HCEC 1CT (cell line): ENCODE results near the gene CNPY1.

Source experiments
- DNase-seq: peaks from one replicate; pipeline ENCODE4 v3.0.0-alpha.2; 2017

The CNPY1 gene

DNA sequence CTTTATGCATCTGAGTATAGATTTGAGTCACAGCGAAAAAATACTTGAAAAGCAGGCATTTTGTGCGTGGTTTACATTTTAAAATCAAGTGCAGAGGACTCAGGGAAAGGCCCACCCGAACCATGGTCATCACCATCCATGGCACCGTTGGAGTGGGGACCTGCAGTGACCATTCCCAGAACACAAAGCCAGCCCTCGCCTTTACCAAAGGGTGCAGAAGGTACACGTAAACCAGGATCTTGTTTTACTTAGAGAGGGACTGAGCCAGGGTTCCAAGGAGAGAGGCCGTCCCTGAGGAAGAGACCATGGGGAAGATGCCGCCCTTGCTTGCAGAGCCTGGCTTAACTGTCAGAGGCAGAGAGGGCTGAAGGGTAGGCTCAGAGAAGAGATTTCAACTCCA lies 12.0 kb upstream of the CNPY1 start:
- no peak for DNase-seq

DNA sequence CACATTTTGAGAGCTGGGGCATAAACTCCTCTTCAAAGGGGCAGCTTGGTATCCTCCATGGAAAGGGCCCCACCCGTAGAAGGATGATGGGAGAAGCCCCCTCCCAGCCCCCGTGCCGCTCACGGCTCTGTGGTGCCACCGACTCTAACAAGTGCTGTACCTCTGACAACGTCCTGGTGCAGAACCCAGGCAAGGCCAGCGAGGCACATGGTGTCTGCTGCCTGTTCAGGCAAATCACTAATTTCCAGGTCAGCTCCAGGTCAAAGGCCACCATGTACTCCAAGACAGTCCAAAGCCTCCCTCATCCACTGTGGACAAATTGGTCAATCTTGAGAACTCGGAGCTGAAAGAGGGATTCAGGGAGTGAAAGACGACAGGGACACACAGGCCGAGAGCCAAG lies 11.4 kb upstream of the CNPY1 start:
- DNase-seq = no peak

DNA sequence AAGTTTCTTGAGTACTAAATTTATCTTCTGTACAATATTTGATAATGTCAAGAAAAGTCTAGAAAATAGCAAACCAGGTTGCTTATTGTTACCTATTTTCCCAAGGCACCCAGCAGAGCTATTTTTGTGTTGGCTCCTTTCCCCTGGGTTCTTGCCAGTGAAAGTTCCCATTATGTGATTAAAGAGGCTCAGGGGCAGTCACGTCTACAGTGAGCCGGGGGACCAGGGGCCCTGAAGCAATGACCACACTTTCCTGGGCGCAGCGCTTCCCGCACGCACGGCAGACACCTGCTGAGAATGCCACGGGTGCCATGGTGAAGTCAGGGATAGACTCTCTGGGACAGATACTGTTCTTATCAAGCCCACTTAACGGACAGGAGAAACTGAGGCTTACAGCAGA lies 10.4 kb upstream of the CNPY1 start:
- no peak for DNase-seq

DNA sequence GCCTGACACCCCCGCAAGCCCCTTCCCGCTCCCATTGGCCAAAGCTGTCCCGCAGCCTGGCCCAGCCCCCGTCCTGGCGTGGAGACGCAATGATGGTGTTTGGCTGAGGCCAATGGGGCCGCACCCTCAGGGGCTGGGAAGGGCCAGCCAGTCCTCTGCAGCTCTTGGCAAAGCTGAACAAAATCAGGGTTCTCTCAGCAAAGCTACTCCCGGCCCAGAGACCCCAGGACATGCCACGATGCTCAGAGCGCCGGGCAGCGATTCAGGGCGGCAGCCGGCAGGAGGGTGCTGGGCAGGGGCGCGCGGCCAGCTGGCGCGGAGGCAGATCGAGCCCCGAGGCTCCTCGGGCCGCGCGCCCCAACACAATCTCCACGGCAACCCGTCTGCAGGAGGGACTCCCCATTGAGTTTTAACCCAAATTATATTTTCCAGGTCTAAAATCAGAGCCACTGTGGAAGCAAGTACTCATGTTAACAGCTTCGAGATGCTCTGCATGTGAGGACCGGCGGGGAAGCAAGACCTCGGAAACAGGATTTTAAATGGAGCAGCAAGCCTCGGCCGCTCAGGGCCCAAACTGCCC lies 8.8 kb upstream of the CNPY1 start:
- no peak for DNase-seq

DNA sequence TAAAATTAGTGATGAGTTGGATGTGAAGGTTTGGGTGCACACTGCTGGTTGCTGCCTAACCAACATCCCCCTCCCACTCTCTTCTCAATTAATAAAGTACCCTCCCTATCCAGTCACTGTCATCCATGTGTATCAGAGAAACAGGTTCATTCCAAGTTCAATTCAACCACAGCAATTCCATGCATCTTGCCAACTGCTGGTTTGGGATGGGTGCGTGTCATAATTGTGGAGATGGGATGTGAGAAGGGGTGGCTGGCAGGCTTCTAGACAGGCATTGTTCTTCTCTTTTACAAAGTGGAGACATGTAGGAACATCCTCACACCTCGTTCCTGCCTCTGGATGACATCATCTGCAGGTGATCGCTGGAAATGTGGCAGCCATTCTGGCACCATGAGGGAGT lies 7.5 kb upstream of the CNPY1 start:
- DNase-seq = no peak

DNA sequence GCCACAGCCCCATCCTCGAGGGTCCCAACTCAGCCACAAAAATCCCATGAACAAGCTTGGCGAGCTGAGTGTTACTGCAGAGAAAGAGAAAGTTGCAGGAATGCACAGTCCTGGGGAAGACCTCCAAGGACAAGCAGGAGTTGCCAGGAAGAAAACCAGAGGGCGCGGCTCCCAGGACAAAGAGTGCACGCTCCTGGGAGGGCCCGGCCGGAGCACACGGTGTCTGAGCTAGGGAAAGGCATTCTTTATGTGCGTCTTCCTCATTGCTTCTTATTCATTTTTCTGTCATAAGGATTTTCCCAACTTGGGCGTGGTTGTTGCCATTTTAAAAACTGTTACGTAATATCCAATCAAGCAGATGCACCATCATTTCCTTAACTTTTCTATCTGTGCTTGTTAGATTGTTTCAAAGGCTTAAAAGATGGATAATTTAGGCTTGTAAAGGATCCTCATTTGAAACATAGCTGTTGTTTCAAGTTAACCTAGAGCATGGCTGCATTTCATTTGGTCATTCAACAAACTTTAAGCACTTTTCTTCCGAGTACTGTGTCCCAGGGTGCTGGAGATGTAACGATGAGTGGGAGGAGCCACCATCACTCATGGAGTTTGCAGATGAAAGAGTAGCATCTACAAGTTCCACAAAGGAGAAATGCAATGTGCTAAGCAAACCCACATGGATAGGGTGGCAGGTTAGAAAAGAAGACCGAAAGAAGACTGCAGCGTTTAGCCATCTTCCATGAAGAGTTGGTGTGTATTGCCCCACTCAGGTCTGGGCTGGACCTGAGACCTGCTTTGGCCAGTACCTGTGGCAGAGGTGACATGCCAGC lies 5.6 kb upstream of the CNPY1 start:
- no peak for DNase-seq

DNA sequence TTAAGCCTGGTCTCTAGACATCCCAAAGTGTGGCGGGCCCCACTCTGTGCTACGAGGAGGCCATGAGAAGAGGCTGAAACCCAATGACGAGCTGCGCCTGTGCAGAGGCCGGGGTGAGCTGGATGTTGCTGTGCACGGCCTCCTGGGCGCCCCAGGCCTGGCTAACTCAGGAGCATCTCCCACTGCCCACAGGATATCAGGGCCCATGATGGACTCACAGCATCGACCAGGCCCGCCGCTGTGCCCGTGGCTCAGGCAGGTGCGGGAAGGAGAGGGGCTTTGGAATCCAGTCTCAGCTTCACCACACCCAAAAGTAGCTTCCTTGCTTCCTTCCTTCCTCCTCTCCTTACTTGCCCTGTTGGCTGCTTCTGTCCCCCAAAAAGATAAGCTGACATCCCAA lies 4.6 kb upstream of the CNPY1 start:
- no peak for DNase-seq

DNA sequence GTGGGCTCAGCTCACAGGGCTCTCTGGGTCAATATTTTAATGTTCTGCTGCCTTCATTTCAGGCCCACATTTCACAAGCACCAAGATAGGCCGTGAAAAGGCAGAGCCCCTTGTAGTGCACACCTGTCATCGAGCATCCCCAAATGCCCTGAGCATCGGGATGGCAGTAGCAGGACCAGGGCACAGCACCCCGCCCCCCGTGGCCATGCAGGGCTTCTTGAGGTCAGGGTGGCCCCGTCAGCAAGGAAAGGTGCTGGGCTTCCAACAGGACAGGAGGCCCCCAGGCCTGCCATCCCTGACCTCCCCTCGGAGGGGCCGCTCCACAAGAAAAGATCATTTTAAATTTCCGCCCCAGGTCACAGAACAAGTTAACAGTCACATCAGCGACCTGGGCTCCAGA lies 2.9 kb upstream of the CNPY1 start:
- no peak for DNase-seq

DNA sequence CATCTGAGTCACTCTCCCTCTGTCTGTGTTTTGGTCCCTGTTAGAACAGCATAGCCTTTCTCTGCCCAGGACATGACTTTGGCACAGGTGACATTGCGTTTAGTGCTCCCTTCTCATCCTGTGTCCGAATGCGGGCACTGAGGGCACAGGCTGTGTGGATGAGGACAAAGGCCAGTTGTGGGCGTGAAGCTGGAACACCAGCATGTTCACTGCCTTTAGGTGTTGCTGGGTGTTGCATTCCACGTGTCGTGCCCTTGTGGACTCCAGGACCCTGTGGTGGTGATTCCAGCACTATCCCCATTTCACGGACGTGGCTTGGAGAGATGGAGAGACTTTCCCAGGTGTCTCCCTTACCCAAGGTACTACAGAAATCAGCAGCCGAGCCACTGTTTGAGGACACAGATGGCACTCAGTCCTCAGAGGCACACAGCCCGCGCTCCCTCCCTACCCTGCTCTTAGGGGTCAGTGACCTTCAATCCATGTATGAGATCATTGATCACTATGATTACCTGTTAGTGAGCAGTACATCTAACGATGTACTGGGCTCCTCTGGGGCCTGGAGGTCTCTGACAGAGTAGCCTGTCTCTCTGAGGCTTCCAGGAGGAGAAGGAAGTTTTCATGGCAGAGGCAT lies 917 bp upstream of the CNPY1 start:
- no peak for DNase-seq

DNA sequence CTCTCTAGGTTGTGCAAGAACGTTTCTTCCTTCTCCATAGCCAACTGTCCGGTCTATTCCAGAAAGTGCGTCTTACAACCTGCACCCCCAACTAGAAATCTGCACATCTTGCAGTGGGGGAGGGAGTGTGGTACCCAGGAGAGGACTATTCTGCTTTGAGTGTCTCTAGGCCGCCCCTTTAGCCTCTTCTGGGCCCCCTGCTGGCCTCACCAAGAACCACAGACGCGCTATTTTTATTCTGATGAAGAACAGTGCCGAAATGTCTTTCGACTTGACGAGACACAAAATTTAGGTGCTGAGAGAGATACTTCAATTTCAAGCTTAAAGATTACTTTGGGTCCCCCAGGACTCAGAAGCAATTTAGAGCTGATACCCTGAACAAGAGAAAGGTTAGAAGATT lies 1.0 kb downstream of the CNPY1 start:
- DNase-seq = no peak

DNA sequence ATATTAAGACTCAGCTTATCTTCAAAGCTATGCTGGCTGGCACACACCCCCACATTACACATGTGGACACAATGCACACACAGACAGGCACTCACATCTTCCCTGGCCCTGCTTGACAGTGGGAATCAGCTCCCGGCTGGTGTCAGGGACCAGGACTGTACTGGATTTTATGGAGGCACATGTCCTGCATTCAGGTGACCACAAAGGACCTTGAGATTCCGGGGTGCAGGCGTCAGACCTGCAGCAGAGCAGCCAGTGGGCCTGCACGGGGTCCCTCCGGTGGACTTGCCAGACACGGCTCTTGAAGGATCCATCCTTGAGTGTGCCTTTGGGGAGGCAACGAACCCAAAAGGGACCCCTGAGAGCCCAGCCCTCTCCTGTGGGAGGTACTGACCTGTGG lies 1.9 kb downstream of the CNPY1 start:
- DNase-seq = no peak

DNA sequence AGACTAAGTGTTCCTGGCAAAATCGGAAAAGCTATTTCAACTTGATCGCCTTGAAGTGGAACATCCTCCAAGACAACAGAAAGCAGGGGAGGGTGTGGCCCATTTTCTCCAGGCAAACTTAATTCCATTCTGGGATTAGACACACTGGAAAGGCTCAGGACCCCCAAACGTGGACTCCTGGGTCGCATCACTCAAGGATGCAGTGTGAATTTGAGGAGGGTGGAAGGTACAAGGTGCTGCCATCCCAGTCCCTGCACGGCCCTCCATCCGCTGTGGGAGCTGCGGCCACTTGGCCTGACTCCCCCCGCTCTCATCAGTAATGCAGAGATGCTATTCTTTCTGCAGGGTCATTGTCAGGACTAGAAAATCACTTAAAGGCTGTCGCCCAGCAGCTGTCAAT lies 2.4 kb downstream of the CNPY1 start:
- no peak for DNase-seq

DNA sequence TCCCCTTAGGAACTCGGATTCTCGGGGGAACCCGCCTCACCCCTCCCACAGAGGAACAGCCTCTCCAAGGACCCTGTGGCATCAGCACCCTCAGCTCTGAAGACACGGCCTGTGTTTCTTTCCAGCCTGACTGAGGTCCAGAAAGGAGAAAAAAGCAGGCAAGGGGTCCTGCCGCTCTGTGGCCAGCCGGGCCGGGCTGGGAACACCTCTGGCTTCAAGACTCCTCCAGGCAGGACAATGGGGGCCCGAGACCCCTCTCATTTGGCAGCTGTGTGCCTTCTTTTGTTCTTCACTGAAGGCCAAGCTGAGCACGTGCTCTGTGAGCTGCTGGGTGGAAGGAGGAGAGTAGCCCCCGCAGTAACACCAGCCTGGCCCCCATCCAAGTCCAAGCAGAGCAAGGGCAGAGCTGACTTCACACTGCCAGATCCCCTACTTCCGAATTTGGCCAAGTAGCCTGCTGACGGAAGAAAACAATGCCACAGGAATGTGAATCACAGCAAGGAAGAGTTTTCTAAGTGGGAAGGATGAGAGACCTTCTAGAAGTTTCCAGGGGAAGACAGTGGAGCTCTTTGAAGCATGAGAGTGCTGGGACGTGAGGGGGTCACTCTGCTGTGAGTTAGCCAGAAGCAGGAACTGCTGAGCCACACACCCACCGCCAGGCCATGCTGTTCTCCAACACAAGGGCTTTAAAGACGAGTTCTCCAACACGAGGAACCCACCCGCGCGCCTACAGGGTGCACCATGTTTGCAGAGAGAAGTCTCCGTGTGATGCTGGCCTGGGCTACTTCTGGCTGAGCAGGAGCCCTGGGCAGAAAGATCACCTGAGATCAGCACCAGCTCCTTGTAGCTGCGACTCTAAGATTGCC lies 3.1 kb downstream of the CNPY1 start:
- no peak for DNase-seq

DNA sequence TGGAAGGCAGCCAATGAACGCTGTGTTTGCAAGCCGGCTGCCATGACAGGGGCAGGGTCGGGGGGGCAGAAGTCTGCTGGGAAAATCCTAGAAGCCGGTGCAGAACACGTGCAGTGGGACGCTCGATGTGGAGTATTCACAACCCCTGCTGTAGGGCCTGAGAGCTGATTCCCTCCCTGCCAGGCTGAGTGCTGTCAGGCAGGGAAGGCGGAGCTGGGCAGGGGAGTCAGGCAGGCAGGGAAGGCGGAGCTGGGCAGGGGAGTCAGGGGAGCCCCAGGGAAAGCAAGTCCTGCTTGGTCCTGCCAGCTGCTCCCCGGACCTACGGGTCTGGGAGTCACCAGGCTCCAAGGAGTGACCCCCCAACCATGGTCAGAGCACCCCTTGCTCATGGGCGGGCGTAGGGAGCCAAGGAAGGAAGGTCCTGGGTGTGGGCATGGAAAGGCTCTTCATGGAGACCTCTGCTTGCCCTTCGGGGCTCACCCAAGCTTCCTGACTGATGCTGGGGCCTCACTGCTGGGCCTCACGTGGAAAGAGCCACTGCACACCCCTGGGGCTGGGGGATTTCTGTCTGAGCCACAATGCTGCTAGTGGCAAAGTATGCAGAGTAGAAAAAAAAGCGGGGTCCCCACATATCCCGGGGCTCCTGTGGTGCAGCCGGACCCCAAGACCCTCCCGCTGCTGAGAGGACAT lies 4.2 kb downstream of the CNPY1 start:
- no peak for DNase-seq

DNA sequence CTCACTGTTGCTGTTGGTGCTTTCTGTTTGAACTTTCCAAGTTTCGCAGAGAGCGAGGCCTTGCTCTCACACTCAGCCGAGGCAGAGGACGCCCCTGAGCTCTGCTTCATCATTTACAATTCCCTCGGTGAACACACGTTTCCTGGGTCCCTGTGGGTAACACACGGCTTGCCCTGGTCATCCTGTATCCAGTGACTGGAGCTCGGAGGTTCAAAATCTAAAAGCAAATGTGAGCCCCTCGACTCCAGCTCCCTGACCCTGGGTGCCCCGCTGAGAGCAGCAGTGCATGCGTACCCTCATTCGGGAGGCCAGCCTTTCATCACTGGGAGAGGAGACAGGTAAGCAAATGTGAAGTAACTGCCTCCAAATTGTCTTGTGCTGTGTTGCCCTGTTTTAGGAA lies 5.8 kb downstream of the CNPY1 start:
- DNase-seq = no peak

DNA sequence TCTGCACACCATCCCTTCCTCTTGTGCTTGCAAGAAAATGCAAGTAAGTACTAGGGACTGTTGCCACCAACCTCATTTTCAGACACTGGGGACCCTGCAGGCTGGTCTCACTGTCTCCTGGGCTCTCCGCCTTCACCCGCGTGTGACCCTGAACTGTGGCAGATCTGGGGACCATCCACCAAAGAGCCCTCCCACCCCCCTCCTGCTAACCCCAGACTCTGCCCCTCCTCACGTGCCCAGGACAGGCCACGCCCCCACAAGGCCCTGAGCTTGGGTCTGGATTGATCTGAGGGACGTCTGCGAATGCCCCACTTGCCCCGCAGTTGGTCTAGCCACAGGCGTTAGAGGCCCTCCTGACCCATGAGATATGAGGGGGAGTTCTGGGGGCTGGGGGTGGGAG lies 8.1 kb downstream of the CNPY1 start:
- DNase-seq = no peak

DNA sequence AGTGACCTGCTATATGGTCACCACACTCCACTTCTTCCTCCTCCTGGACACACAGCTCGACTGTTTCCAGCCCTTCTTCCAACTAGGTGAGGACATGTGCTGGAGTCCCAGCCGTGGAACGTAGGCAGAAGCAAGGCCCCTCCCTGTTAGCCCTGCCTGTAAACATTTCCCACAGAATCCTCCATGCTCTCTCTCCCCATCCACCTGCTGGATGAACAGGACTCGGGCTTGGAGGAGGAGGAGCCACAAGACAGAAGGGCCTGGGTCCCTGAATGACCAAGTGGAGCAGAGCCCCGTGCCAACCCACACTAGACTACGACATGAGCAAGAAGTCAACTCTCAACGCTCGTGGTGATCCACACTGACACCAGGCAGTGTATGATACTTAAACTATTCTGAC lies 9.9 kb downstream of the CNPY1 start:
- no peak for DNase-seq

DNA sequence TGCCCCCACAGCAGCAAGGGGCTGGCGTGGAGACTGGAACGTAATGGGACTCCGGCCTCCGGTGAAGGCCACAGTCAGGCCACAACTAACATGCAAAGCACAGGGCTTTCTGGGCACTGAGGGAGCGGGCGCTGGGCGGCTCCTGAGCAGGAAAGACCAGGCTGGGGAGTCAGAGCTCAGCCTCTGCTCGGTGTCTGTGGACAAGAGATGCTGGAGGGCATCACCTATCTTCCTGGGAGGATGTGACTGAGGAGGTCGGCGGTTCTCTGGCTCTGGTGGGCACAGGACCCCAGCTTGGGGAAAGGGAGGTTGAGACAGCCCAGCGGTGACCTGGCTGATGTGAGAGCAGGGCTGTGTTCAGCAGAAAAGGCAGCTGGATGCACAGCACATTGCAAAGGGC lies 11.7 kb downstream of the CNPY1 start:
- DNase-seq = no peak

DNA sequence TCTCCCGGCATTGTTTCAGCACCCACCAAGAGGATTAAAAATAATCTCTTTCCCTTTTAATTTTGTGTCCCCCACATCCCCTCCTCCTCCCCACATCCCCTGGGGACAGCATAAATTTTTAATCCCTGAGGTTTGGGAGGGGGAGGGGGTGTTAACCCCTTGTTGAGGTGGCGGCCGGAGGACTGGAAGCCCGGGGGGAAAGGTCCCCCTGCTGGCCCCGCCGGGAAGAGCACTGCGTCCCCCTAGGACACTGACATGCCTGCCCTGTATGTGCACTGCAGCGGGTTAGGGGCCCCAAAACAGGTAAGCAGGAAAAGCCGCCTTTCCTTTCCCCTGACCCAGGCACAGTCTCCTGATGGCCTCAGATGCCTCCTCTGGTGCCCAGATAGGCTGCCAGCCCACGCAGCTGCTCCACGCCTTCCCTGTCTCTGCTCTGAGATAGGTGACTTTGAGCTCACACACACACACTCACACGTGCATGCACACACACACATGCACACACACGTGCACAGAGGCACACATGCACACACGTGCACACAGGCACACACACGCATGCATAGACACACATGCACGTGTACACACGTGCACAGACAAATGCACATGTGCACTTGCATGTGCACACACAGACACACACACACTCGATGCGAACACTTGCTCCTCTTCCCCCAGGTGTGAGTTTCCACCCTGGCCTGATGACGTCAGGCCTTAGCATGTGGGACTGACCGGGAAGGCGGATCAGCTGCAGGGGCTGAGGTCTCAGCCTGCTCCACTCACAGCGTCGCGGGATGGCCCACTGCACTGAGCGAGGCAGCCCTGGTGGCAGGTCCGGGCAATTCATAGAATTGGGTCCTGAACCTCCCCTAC lies 12.3 kb downstream of the CNPY1 start:
- peak; percentile 17 for DNase-seq

DNA sequence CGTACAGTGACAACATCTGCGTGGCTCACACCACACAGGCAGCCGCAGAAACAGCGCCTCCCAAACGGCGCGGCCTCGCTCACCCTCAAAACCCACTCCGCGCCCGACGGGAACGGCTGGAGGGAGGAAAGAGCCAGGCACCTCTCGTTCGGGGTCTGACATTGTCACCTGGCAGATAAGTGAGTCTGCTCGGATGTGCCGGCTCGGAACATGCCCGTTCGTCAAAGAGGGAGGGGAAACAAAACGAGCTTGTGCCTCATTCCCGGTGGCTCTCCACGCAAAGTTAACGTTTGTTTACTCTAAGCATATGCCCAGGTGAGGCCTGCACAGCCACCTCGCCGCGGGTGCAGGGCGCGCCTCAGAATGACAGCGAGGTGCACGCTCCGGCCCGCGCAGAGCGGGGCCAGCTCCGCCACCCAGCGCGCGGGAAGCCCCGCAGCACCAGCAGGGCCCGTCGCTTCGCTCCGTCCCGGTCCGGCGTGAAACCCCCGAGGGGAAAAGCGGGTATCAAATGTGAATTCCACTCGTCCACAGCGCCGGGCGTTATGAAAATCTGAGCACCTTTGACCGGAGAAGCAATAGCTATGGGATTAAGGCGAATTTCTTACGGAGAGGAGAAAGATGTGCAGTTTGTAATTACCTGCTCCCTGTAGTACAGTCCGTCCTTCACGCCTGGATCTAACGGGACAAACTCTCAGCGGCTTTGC lies 13.1 kb downstream of the CNPY1 start:
- DNase-seq = no peak

DNA sequence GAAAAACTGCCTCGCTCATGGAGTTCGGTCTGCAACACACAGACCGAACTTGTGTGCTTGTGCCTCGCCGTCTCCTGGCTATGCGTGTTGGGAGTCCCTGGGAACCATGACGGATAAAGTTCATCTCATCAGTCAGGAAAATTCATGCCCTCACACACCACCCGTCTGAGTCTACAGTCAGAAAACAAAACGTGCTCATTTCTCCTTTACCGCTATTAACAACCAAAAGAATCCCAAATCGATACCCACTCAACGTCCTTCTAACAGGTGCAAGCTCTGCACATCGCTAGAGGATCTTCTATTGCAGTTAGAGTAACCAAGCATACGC lies 13.6 kb downstream of the CNPY1 start:
- DNase-seq = no peak
